ENCODE data around the gene ANXA4.
"Not testable (repeated sequence)": the region's sequence is repeated elsewhere in the genome, so short reads cannot be mapped to it uniquely, and the experiment has no call there.

The ANXA4 gene

GRCh38 chr2:69755862-69756467 is 14.0 kb downstream of the ANXA4 start:
- TF ChIP-seq CTCF (IDR thresholded peaks at IDR 0.05; ENCODE audit: insufficient read depth, low read length, poor library complexity, severe bottlenecking), result no peak
- peaks cover 3% of the 10 kb centered on the region for H3K36me3 ChIP-seq (ENCODE audit: control insufficient read depth, insufficient read depth, low read length)
- H3K4me3 ChIP-seq (replicated peaks; ENCODE audit: low read depth, low read length), result no peak overlapping the region
- no peak for DNase-seq (ENCODE audit: extremely low read depth, insufficient read length)
- H3K27me3 ChIP-seq (replicated peaks; ENCODE audit: control insufficient read depth, insufficient read depth, low read length), result no peaks in the 10 kb centered on the region

GRCh38 chr2:69762025-69762424 is 20.1 kb downstream of the ANXA4 start:
- TF ChIP-seq CTCF (IDR thresholded peaks at IDR 0.05; ENCODE audit: insufficient read depth, low read length, poor library complexity, severe bottlenecking), result no peak
- H3K36me3 ChIP-seq (ENCODE audit: control insufficient read depth, insufficient read depth, low read length), result peaks cover 4% of the 10 kb centered on the region
- no peak overlapping the region for H3K4me3 ChIP-seq (replicated peaks; ENCODE audit: low read depth, low read length)
- DNase-seq (ENCODE audit: extremely low read depth, insufficient read length), result no peak
- no peaks in the 10 kb centered on the region for H3K27me3 ChIP-seq (replicated peaks; ENCODE audit: control insufficient read depth, insufficient read depth, low read length)

- peaks cover 4% of the 10 kb centered on the region for H3K36me3 ChIP-seq (ENCODE audit: control insufficient read depth, insufficient read depth, low read length)
- no peak overlapping the region for H3K4me3 ChIP-seq (replicated peaks; ENCODE audit: low read depth, low read length)
- H3K27me3 ChIP-seq (replicated peaks; ENCODE audit: control insufficient read depth, insufficient read depth, low read length), result no peaks in the 10 kb centered on the region
- DNase-seq (ENCODE audit: extremely low read depth, insufficient read length), result no peak
- no peak for TF ChIP-seq CTCF (IDR thresholded peaks at IDR 0.05; ENCODE audit: insufficient read depth, low read length, poor library complexity, severe bottlenecking)
These were observed 20.9 kb downstream of the ANXA4 start for GRCh38 chr2:69762513-69763494.

- H3K36me3 ChIP-seq (ENCODE audit: control insufficient read depth, insufficient read depth, low read length); H3K27me3 ChIP-seq (replicated peaks; ENCODE audit: control insufficient read depth, insufficient read depth, low read length); DNase-seq (ENCODE audit: extremely low read depth, insufficient read length); H3K4me3 ChIP-seq (replicated peaks; ENCODE audit: low read depth, low read length): not testable (repeated sequence)
These were observed 21.9 kb downstream of the ANXA4 start for GRCh38 chr2:69763831-69764230.

- Histone ChIP-seq H3K27me3 (replicated peaks; ENCODE audit: control insufficient read depth, insufficient read depth, low read length) (no peaks in the 10 kb centered on the region), H3K4me3 (replicated peaks; ENCODE audit: low read depth, low read length) (no peak overlapping the region), H3K36me3 (ENCODE audit: control insufficient read depth, insufficient read depth, low read length) (peaks cover 1% of the 10 kb centered on the region)
- no peak for DNase-seq (ENCODE audit: extremely low read depth, insufficient read length)
- no peak for TF ChIP-seq CTCF (IDR thresholded peaks at IDR 0.05; ENCODE audit: insufficient read depth, low read length, poor library complexity, severe bottlenecking)
These were observed 22.6 kb downstream of the ANXA4 start for GRCh38 chr2:69764286-69765095.

GRCh38 chr2:69765096-69765380 is 23.1 kb downstream of the ANXA4 start:
- TF ChIP-seq CTCF (IDR thresholded peaks at IDR 0.05; ENCODE audit: insufficient read depth, low read length, poor library complexity, severe bottlenecking), result no peak
- Histone ChIP-seq H3K27me3 (replicated peaks; ENCODE audit: control insufficient read depth, insufficient read depth, low read length) (no peaks in the 10 kb centered on the region), H3K4me3 (replicated peaks; ENCODE audit: low read depth, low read length) (no peak overlapping the region), H3K36me3 (ENCODE audit: control insufficient read depth, insufficient read depth, low read length) (peaks cover 1% of the 10 kb centered on the region)
- no peak for DNase-seq (ENCODE audit: extremely low read depth, insufficient read length)

All from GM06990 (cell line).